Measurements from ENCODE around the gene ABCA2.

- no peak for TF ChIP-seq POLR2AphosphoS5 (IDR thresholded peaks at IDR 0.05; ENCODE audit: borderline replicate concordance, low read depth, low read length)
- no peak for TF ChIP-seq EZH2 (IDR thresholded peaks at IDR 0.05)
- TF ChIP-seq FOXP2 (optimal IDR thresholded peaks at IDR 0.05; ENCODE audit: control extremely low read depth, extremely low read length, insufficient read depth) = no peak
Measured at GRCh38 chr9:136963751-136964150, 64.3 kb downstream of the ABCA2 start.

Measured in SK-N-MC (cell line).